ENCODE measurements around the gene KATNB1.

KATNB1 gene

GRCh38 chr16:57770361-57770760, 34.8 kb downstream of the KATNB1 start:
- TF ChIP-seq ZNF70 (CRISPR knock-in tag; IDR thresholded peaks at IDR 0.05): no peak
- no peak for TF ChIP-seq POU6F1 (CRISPR knock-in tag; IDR thresholded peaks at IDR 0.05; ENCODE audit: borderline replicate concordance, low read depth)
- no peak for TF ChIP-seq CSRNP3 (CRISPR knock-in tag; IDR thresholded peaks at IDR 0.05)
- TF ChIP-seq ZFP30 (CRISPR knock-in tag; IDR thresholded peaks at IDR 0.05): no peak
- TF ChIP-seq ARNTL (CRISPR knock-in tag; IDR thresholded peaks at IDR 0.05; ENCODE audit: borderline replicate concordance, low read depth): no peak
- no peak for TF ChIP-seq GLIS3 (CRISPR knock-in tag; IDR thresholded peaks at IDR 0.05)
- TF ChIP-seq ZFP3 (CRISPR knock-in tag; IDR thresholded peaks at IDR 0.05): no peak
- no peak for TF ChIP-seq OSR1 (CRISPR knock-in tag; IDR thresholded peaks at IDR 0.05)
- no peak for TF ChIP-seq CREB5 (CRISPR knock-in tag; IDR thresholded peaks at IDR 0.05; ENCODE audit: low read depth)
- TF ChIP-seq PPARA (CRISPR knock-in tag; IDR thresholded peaks at IDR 0.05; ENCODE audit: borderline replicate concordance): no peak
- TF ChIP-seq PATZ1 (CRISPR knock-in tag; IDR thresholded peaks at IDR 0.05; ENCODE audit: borderline replicate concordance): no peak
- no peak for TF ChIP-seq ZNF8 (CRISPR knock-in tag; IDR thresholded peaks at IDR 0.05)
- no peak for TF ChIP-seq ZC3H10 (CRISPR knock-in tag; IDR thresholded peaks at IDR 0.05)
- no peak for TF ChIP-seq ESRRG (CRISPR knock-in tag; IDR thresholded peaks at IDR 0.05)
- no peak for ATAC-seq

- TF ChIP-seq PPARA (CRISPR knock-in tag; IDR thresholded peaks at IDR 0.05; ENCODE audit: borderline replicate concordance) (no peak), TSHZ2 (CRISPR knock-in tag; IDR thresholded peaks at IDR 0.05) (no peak), ARNTL (CRISPR knock-in tag; IDR thresholded peaks at IDR 0.05; ENCODE audit: borderline replicate concordance, low read depth) (no peak), OSR1 (CRISPR knock-in tag; IDR thresholded peaks at IDR 0.05) (no peak), PATZ1 (CRISPR knock-in tag; IDR thresholded peaks at IDR 0.05; ENCODE audit: borderline replicate concordance) (no peak), ZNF8 (CRISPR knock-in tag; IDR thresholded peaks at IDR 0.05) (no peak)
- ATAC-seq: no peak
Measured at GRCh38 chr16:57771141-57771785, 35.7 kb downstream of the KATNB1 start.

- ATAC-seq: no peak
- TF ChIP-seq SNAI2 (CRISPR knock-in tag; IDR thresholded peaks at IDR 0.05) (no peak), BACH2 (CRISPR knock-in tag; IDR thresholded peaks at IDR 0.05; ENCODE audit: borderline replicate concordance) (no peak), TSHZ2 (CRISPR knock-in tag; IDR thresholded peaks at IDR 0.05) (no peak), CSRNP3 (CRISPR knock-in tag; IDR thresholded peaks at IDR 0.05) (no peak), OSR1 (CRISPR knock-in tag; IDR thresholded peaks at IDR 0.05) (no peak), ZC3H10 (CRISPR knock-in tag; IDR thresholded peaks at IDR 0.05) (no peak), TCF4 (CRISPR knock-in tag; IDR thresholded peaks at IDR 0.05; ENCODE audit: borderline replicate concordance) (no peak), ESRRG (CRISPR knock-in tag; IDR thresholded peaks at IDR 0.05) (no peak), ZNF8 (CRISPR knock-in tag; IDR thresholded peaks at IDR 0.05) (no peak), ZNF565 (CRISPR knock-in tag; conservative IDR thresholded peaks at IDR 0.05; ENCODE audit: low read depth) (no peak), ZFP30 (CRISPR knock-in tag; IDR thresholded peaks at IDR 0.05) (no peak), ZFP3 (CRISPR knock-in tag; IDR thresholded peaks at IDR 0.05) (no peak)
Measured at GRCh38 chr16:57773019-57773418, 37.4 kb downstream of the KATNB1 start.
